GM13976 (cell line): ENCODE data around the gene PTPDC1.

Source experiments
- DNase-seq: peaks from one replicate; pipeline ENCODE4 v3.0.0; 2012; ENCODE audit warnings: low spot score
- in situ Hi-C: fragments of 300-500 bp; cut with MboI; formaldehyde crosslinking; loops from one replicate; pipeline ENCODE4 v1.12.0; 2022; ENCODE audit warnings: low sequenced_read_pairs, mixed read lengths, inconsistent platforms; ENCODE audit not compliant: unreplicated experiment
- TF ChIP-seq, protein P1 (sequence below): IDR thresholded peaks from 2 replicates; pipeline ENCODE4 v1.5.1; 2012; ENCODE audit warnings: borderline replicate concordance, mild to moderate bottlenecking; ENCODE audit not compliant: insufficient read depth; ENCODE audit errors: extremely low read depth, missing control alignments, control extremely low read depth

PTPDC1 gene

GRCh38 chr9:94156348-94157049 is 72.2 kb downstream of the PTPDC1 start:
- TF ChIP-seq, protein P1, sequence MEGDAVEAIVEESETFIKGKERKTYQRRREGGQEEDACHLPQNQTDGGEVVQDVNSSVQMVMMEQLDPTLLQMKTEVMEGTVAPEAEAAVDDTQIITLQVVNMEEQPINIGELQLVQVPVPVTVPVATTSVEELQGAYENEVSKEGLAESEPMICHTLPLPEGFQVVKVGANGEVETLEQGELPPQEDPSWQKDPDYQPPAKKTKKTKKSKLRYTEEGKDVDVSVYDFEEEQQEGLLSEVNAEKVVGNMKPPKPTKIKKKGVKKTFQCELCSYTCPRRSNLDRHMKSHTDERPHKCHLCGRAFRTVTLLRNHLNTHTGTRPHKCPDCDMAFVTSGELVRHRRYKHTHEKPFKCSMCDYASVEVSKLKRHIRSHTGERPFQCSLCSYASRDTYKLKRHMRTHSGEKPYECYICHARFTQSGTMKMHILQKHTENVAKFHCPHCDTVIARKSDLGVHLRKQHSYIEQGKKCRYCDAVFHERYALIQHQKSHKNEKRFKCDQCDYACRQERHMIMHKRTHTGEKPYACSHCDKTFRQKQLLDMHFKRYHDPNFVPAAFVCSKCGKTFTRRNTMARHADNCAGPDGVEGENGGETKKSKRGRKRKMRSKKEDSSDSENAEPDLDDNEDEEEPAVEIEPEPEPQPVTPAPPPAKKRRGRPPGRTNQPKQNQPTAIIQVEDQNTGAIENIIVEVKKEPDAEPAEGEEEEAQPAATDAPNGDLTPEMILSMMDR: no peak
- DNase-seq: no peak
- in situ Hi-C loops: no loop called here

- in situ Hi-C loops: no loop called here
- no peak for DNase-seq
- TF ChIP-seq, protein P1: no peak
These were observed 73.0 kb downstream of the PTPDC1 start for GRCh38 chr9:94157050-94157801.
